Measurements from ENCODE around the gene KCNJ1. TPM values are rescaled to one million over a fixed set of nuclear protein-coding genes. Genes with fewer than 3 reads are reported as not detected.

The KCNJ1 gene
- total and polyA plus RNA-seq, 2 of the 8 experiments (the other 6 are each of a cell fraction or from before 2014, with no cell fraction given): 0.17 to 0.23 TPM

DNA sequence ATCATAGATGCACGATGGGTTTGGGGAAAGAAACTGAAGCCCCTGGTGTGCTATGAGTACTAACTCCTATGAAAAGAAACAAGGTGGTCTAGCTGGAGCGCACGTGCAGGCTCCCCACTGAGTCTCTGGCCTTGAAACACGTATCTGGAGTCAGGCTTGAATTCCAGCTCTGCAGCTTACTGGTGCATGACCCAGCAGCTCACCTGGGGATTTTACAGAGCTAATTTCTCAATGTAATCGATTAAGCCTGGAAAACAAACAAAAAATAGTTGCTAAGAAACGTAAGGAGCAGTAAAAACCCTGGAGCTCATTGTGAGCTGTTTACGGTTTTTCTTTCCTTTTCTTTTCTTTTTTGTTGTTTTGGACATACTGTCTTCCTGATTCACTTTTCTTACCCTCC, 12.3 kb downstream of the KCNJ1 start:
- no peak overlapping the region for H3K4me3 ChIP-seq (ENCODE audit: extremely low read depth in 1 of 4, insufficient read depth in 2 of 4, low read depth in 3 of 4, low read length in 4 of 4)
- 85% methylated on average over 7 of the region's 7 CpGs; no CpG with 5 or more reads in 1 of the 2 experiments for WGBS, 2 experiments (ENCODE audit: extremely low coverage in 1 of 2, insufficient coverage in 1 of 2, insufficient read length in 1 of 2, insufficient replicate concordance in 2 of 2, low coverage in 1 of 2, low lambda C conversion rate in 2 of 2, missing lambda C conversion rate in 1 of 2)
- H2AFZ ChIP-seq (ENCODE audit: low read length): no peak overlapping the region
- no peaks in the 10 kb centered on the region for H4K20me1 ChIP-seq (replicated peaks in 1 of 2; ENCODE audit: control insufficient read depth in 1 of 2, insufficient read depth in 2 of 2, low read length in 2 of 2)
- H2AK5ac ChIP-seq (ENCODE audit: low read depth, low read length): no peak overlapping the region
- H3K27me3 ChIP-seq (replicated peaks in 1 of 4; ENCODE audit: control insufficient read depth in 3 of 4, extremely low read depth in 1 of 4, insufficient read depth in 3 of 4, low read length in 3 of 4): peaks cover 0 to 6% (median 0%) of the 10 kb centered on the region in 4 experiments; a peak in 3 of 7 replicates
- H3K23ac ChIP-seq (ENCODE audit: insufficient read length): no peak overlapping the region
- H4K91ac ChIP-seq (replicated peaks; ENCODE audit: insufficient read length, low read length): no peak overlapping the region
- H4K5ac ChIP-seq (ENCODE audit: insufficient read length, low read depth, low read length): no peak overlapping the region
- H2BK5ac ChIP-seq (ENCODE audit: low read depth, low read length): no peak overlapping the region
- no peak overlapping the region for H3K4ac ChIP-seq (replicated peaks; ENCODE audit: insufficient read length, low read depth, low read length)
- H3K36me3 ChIP-seq (ENCODE audit: control insufficient read depth in 2 of 4, insufficient read depth in 4 of 4, low read length in 3 of 4): no peaks in the 10 kb centered on the region
- no peak overlapping the region for H2BK20ac ChIP-seq (ENCODE audit: low read length)
- no peaks in the 10 kb centered on the region for H3K79me2 ChIP-seq (ENCODE audit: control insufficient read depth in 1 of 2, insufficient read depth in 2 of 2, low read length in 2 of 2)
- CTCF ChIA-PET (ENCODE audit: partially characterized antibody): interaction anchor here (0.7 to 2.4 kb wide), 6 partner anchors 9 to 704 kb away, joined by 3 to 7 read pairs (median 3); no protein-coding TSS in a partner anchor
- no peaks in the 10 kb centered on the region for H3K9me3 ChIP-seq (ENCODE audit: insufficient read depth in 2 of 2, low read depth in 1 of 2, low read length in 1 of 2)
- H2BK12ac ChIP-seq (ENCODE audit: low read depth, low read length): no peak overlapping the region
- H3K9ac ChIP-seq (replicated peaks in 1 of 4; ENCODE audit: extremely low read depth in 1 of 4, low read depth in 3 of 4, low read length in 3 of 4): no peak overlapping the region
- no peak overlapping the region for H3K27ac ChIP-seq (ENCODE audit: low read depth, low read length)
- no peak overlapping the region for H3K14ac ChIP-seq (ENCODE audit: insufficient read length)
- H4K8ac ChIP-seq (ENCODE audit: extremely low read depth, insufficient read depth, low read length): no peak overlapping the region
- H2BK15ac ChIP-seq (ENCODE audit: low read length): no peak overlapping the region
- H3K4me2 ChIP-seq (ENCODE audit: insufficient read depth in 1 of 2, low read depth in 2 of 2, low read length in 2 of 2): no peak overlapping the region
- DNase-seq (ENCODE audit: low read depth in 1 of 2, low spot score in 2 of 2) (no peak), FAIRE-seq (no peak)
- no peak overlapping the region for H2BK120ac ChIP-seq (replicated peaks; ENCODE audit: low read depth, low read length)
- H3K4me1 ChIP-seq (replicated peaks in 1 of 4; ENCODE audit: control insufficient read depth in 3 of 4, insufficient read depth in 4 of 4, low read length in 3 of 4): no peaks in the 10 kb centered on the region; a peak in 1 of 7 replicates
- POLR2A ChIA-PET (ENCODE audit: partially characterized antibody): no interaction called here
- H3K79me1 ChIP-seq (ENCODE audit: low read depth, low read length): no peaks in the 10 kb centered on the region
- H3K23me2 ChIP-seq (ENCODE audit: low read depth, low read length): peaks cover 6% of the 10 kb centered on the region; the same call in 1 of the 2 replicates
- H3K56ac ChIP-seq (replicated peaks; ENCODE audit: insufficient read length, low read depth, low read length): no peak overlapping the region
- no peak overlapping the region for H3K18ac ChIP-seq (ENCODE audit: extremely low read depth, low read length)
- no peak for TF ChIP-seq CEBPB (IDR thresholded peaks at IDR 0.05; ENCODE audit: low read depth, low read length)
- TF ChIP-seq SIRT6 (IDR thresholded peaks at IDR 0.05; ENCODE audit: low read length): no peak
- no peak for TF ChIP-seq FOSL1 (IDR thresholded peaks at IDR 0.05; ENCODE audit: insufficient read depth, low read depth, low read length)
- TF ChIP-seq YY1 (IDR thresholded peaks at IDR 0.05; ENCODE audit: low read depth, low read length): no peak
- TF ChIP-seq ZNF274 (IDR thresholded peaks at IDR 0.05; ENCODE audit: borderline replicate concordance, extremely low read depth, low read length): no peak
- no peak for TF ChIP-seq HDAC6 (IDR thresholded peaks at IDR 0.05; ENCODE audit: low read depth, low read length)
- TF ChIP-seq POLR2AphosphoS5 (IDR thresholded peaks at IDR 0.05; ENCODE audit: low read depth, low read length): no peak
- no peak for TF ChIP-seq EGR1 (IDR thresholded peaks at IDR 0.05; ENCODE audit: borderline replicate concordance, low read depth, low read length)
- TF ChIP-seq SP4 (IDR thresholded peaks at IDR 0.05; ENCODE audit: low read length): no peak
- no peak for TF ChIP-seq RXRA (IDR thresholded peaks at IDR 0.05; ENCODE audit: insufficient read depth, low read depth, low read length)
- no peak for TF ChIP-seq POLR2A (IDR thresholded peaks at IDR 0.05; ENCODE audit: control extremely low read depth in 1 of 2, low read depth in 2 of 2, low read length in 2 of 2)
- no peak for TF ChIP-seq RFX5 (IDR thresholded peaks at IDR 0.05; ENCODE audit: borderline replicate concordance, low read depth, low read length)
- TF ChIP-seq RAD21 (IDR thresholded peaks at IDR 0.05 in 1 of 2, conservative IDR thresholded peaks at IDR 0.05 in 1 of 2; ENCODE audit: low read depth in 2 of 2, low read length in 2 of 2): no peak

Data from H1 (cell line).